ENCODE measurements around the gene IREB2.

Gene IREB2

DNA sequence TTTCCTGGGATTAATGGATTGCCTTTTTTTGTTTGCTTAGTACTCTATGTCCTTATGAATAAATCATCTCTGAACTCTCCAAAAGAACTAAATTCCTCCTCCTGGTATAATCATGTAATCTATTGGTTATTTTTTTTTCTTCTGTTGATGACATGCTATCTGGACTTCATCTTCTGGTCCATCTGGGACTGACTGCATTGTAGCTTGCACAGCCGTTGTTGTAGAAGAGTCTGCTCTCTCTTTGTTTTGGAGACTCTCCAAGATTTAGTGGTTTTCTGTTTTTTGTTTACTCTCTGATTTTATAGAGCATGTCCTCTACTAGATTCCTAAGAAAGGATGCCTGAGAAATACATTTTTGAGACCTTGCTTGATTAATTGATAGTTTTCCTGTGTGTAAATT is 19.1 kb downstream of the IREB2 start:
- TF ChIP-seq, protein P1, sequence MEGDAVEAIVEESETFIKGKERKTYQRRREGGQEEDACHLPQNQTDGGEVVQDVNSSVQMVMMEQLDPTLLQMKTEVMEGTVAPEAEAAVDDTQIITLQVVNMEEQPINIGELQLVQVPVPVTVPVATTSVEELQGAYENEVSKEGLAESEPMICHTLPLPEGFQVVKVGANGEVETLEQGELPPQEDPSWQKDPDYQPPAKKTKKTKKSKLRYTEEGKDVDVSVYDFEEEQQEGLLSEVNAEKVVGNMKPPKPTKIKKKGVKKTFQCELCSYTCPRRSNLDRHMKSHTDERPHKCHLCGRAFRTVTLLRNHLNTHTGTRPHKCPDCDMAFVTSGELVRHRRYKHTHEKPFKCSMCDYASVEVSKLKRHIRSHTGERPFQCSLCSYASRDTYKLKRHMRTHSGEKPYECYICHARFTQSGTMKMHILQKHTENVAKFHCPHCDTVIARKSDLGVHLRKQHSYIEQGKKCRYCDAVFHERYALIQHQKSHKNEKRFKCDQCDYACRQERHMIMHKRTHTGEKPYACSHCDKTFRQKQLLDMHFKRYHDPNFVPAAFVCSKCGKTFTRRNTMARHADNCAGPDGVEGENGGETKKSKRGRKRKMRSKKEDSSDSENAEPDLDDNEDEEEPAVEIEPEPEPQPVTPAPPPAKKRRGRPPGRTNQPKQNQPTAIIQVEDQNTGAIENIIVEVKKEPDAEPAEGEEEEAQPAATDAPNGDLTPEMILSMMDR (IDR thresholded peaks at IDR 0.05), result no peak

DNA sequence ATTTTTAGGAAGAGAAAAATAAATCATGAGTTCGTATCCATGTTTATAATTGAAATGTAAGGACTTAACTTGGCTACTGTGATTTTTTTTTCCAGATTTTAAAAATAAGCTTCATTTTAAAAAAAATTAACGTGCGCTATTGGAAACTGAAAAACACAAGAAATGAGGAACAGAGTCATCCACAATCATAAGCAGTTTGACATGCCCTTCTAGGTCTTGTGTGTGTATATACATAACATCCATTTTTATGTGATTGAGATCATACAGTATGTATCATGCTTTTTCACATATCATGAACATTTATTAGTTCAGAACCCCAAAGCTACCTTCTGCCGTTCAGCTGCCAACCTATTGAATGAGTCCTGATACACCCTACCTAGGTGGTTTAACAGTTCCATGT is 22.7 kb downstream of the IREB2 start:
- TF ChIP-seq, protein P1 (IDR thresholded peaks at IDR 0.05), result no peak

DNA sequence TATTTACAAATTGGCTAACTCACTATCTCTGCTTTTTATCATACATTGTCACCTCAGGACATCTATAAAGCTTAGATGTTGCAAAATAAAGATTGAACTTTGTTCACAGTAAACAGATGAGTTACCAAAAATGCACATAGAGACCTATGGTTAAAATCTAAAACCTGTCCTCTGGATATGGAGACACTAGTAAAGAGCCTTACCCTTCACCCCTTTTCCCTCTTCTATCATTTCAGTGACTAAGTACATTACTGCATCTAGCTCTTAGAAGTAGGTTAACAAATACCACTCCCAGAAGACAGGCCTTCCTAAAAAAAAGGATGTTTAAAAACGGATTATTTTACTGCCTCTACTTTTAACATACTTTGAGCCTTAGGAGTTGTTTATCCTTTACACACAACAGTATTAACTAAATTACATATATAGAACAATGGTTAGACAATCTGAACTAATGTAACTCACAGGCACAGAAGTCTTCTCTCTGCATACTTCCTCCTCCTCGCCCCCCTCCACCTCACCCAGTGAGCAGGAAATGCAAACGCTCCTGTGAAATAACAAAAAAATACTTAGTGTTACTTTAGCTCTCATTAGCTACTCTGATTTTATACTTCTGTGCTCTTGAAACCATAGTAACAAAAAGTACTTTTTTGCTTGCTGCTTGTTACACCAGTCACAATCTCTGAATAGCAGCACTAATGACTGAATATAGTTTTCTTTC is 23.3 kb downstream of the IREB2 start:
- TF ChIP-seq, protein P1 (IDR thresholded peaks at IDR 0.05), result no peak

DNA sequence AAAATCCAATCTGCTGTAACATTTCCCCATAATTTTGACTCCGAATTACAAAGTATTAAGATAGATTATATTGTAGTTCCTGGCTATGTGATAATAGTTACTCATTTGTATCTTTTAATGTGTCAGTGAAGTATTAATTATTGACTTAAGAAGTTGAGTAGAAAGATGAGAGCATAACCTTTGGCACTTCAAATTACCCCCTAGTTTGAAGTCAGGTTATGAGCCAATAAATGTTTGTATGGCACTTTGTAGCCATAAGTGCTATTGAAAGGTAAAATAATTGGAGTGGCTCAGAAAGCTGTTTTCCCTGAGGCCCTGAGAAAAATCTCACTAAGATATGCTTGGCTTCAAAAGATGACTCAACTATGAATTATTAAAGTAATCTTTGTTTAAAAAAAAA is 31.0 kb downstream of the IREB2 start:
- TF ChIP-seq, protein P1 (IDR thresholded peaks at IDR 0.05), result no peak

DNA sequence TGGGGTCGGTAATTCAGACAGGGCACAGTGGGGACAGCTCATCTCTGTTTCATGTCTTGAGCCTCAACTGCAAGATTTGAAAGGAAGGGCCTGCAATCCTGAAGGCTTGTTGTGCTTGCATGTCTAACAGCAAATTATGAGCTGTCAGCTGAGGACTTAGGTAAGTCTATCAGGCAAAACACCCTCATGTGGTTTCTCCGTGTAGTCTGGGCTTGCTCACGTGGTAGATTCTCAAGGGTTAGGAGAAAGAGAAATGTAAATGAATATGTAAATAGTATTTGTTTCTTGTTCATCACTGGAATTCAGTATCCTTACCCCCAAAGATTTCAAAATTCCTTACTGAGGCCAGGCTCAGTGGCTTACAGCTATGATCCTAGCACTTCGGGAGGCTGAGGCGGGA is 39.3 kb downstream of the IREB2 start:
- TF ChIP-seq, protein P1 (IDR thresholded peaks at IDR 0.05), result no peak

DNA sequence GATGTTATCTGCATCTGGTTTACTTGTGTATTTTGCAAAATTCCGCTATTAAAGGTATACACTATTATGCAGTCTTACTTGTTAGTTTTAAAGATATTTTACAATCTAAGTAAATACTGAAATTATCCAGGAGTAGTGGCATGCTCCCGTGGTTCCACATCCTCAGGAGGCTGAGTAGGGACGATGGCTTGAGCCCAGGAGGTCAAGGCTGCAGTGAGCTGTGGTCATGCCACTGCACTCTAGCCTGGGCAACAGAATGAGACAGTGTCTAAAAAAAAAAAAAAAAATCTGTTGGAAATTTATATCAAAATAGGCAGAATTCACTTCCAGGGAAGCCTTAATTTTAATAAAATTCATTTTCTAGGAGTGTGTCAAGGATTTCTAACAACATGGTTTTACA is 41.6 kb downstream of the IREB2 start:
- TF ChIP-seq, protein P1 (IDR thresholded peaks at IDR 0.05), result no peak

DNA sequence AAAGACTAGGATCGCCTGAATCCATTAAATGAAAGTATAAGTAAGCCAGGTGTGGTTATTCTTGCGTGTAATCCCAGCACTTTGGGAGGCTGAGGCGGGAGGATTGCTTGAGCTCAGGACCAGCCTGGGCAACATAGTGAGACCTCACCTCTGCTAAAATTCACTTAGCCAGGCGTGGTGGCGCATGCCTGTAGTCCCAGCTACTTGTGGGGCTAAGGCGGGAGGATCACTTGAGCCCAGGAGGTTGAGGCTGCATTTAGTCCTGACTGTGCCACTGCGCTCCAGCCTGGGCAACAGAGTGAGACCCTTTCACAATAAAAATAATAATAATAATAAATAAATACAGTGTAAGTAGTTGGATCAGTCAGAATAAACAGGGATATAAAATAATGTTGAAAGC is 43.9 kb downstream of the IREB2 start:
- TF ChIP-seq, protein P1 (IDR thresholded peaks at IDR 0.05), result no peak

DNA sequence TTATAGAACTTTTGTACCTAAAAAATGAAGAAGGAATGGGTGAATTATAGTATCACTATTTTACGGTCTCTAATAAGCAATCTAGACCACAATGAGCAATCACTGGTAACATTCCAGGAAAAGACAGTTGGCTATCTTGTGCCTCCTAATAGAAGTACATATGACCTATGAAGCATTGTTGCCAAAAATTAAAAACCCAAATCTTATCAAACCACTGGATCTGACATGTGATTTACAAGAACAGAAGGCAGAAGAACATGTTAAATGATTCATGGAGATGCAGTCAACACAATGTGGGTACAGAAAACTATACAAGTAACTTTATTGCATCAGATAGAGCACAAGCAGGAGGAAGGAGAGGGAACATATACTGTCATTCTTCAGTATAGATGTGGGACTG is 54.9 kb downstream of the IREB2 start:
- TF ChIP-seq, protein P1 (IDR thresholded peaks at IDR 0.05), result no peak
